Activated naive CD8-positive, alpha-beta T cell treated with anti-CD3 and anti-CD28 coated beads for 36 hours (primary cell): ENCODE measurements around the gene P2RY12. TPM values are rescaled to one million over a fixed set of nuclear protein-coding genes. Genes with fewer than 3 reads are reported as not detected.

Experiments
- DNase-seq: peaks from one replicate; pipeline ENCODE4 v3.0.0; 2021
- H3K27ac Mint-ChIP-seq: one replicate; pipeline ENCODE4 v1.8.0; 2022; ENCODE audit warnings: mild to moderate bottlenecking, moderate library complexity, mixed read lengths
- H3K27me3 Mint-ChIP-seq: one replicate; pipeline ENCODE4 v1.8.0; 2022; ENCODE audit warnings: mild to moderate bottlenecking, mixed read lengths
- H3K36me3 Mint-ChIP-seq: one replicate; pipeline ENCODE4 v1.8.0; 2021; ENCODE audit warnings: mild to moderate bottlenecking, mixed read lengths
- H3K4me1 Mint-ChIP-seq: one replicate; pipeline ENCODE4 v1.8.0; 2021; ENCODE audit warnings: mixed read lengths
- H3K4me3 Mint-ChIP-seq: one replicate; pipeline ENCODE4 v1.8.0; 2022; ENCODE audit warnings: mild to moderate bottlenecking, moderate library complexity, mixed read lengths
- H3K9me3 Mint-ChIP-seq: one replicate; pipeline ENCODE4 v1.8.0; 2022; ENCODE audit warnings: mixed read lengths
- total RNA-seq, 2 experiments: library from RNA; stranded (reverse); gene quantifications; one replicate each; pipeline ENCODE4 v1.2.3, GENCODE V29; 2021

P2RY12 gene
- total RNA-seq, 2 experiments from 2014 or later: not detected

DNA sequence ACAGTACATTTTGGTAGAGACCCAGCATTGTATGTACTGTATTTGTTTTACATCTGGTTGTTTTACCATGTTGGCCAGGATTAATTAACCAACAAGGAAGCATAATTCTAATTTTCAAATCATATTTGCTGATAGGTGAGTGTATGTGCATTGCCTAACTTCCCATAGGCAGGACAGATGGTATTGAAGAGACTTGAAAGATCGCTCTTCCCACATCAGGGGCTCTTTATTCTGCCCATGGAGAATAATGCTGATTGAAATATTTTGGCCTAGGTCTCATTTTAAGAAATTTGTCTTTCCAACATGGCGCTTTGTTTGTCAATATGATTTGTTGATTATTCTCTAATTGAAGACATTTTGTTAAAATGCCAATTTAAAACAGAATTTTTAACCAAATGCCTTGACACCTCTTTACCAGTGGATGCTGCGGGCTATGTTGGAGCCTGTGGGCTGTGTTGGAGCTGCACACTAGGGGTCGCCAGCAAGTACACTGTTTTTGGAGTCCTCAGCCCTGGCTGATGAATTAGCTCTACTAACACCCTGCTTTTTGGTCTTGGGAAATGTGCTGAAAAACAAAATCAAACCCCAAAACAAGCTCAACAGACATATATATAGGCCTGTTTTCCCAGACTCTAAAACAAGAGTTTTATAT, 5.3 kb downstream of the P2RY12 start:
- peak; percentile 3 for DNase-seq
- Mint-ChIP-seq H3K27me3 (no peaks in the 10 kb centered on the region), H3K27ac (no peak overlapping the region), H3K4me1 (no peaks in the 10 kb centered on the region), H3K36me3 (no peaks in the 10 kb centered on the region), H3K4me3 (no peak overlapping the region), H3K9me3 (no peaks in the 10 kb centered on the region)

DNA sequence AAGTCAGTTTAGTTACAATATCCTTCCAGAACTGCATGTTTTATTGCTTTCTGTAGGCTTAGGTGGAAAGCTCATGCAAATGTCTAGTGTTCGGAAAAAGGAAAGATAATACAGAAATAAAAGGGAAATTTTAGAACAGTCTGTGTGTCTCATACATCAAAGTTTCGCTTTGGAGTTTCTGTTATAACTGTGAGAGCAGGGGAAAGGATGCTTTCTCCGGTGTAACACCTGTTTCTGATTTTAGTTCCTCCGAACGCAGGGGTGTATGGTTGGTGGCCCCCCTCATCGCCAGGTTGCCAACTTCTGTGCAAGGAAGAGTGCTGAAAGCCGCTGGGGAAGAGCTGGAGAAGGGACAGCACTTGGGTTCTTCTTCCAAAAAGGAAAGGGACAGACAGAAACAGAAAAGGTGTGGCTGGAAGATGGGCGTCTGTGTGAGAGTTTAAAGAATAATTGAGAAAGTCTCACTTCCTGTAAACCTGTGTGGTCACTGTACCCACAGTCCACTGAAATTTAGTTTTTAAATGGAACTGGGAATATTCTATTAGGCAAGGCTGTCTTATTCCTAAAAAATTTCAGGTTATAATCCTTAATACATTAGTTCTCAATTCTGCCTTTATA, 6.7 kb downstream of the P2RY12 start:
- no peaks in the 10 kb centered on the region for H3K4me1 Mint-ChIP-seq
- no peaks in the 10 kb centered on the region for H3K27me3 Mint-ChIP-seq
- DNase-seq: no peak
- no peak overlapping the region for H3K4me3 Mint-ChIP-seq
- no peaks in the 10 kb centered on the region for H3K36me3 Mint-ChIP-seq
- H3K27ac Mint-ChIP-seq: no peak overlapping the region
- no peaks in the 10 kb centered on the region for H3K9me3 Mint-ChIP-seq

DNA sequence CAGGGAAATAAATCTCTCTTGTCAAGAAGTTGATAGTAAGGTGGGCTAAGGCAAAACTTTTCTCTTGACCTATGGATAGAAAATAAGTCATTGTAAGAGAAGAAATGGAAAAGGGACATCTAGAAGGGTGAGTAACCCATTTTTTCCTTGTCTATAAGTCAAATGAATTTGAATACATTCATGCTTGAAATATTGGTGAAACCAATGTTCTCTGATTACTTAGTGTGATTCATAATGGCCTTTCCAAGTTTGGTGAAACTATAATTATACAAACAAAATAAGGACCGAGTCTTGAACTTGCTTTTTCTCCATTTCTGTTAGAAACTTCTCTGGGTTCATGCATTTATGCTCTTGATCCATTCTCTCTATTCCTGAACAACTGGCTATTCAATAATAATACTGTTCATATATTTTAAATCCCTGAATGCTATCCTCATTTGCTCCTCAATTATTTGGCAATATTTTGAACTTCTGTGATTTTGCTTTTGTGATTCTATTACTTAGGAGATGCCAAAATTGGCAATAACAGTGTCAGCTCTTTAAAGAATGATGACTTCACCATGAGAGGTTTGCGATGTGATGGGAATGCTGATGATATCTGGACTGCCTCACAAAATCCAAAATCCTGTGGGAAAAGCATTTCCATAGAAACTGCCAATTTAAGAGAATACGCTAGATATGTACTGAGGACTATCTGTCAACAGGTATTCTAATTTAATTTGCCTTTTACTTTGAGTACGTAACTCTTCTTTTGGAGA, 12.3 kb downstream of the P2RY12 start:
- Mint-ChIP-seq H3K4me1 (no peaks in the 10 kb centered on the region), H3K9me3 (no peaks in the 10 kb centered on the region), H3K27me3 (no peaks in the 10 kb centered on the region), H3K4me3 (no peak overlapping the region), H3K36me3 (no peaks in the 10 kb centered on the region), H3K27ac (no peak overlapping the region)
- DNase-seq: no peak

DNA sequence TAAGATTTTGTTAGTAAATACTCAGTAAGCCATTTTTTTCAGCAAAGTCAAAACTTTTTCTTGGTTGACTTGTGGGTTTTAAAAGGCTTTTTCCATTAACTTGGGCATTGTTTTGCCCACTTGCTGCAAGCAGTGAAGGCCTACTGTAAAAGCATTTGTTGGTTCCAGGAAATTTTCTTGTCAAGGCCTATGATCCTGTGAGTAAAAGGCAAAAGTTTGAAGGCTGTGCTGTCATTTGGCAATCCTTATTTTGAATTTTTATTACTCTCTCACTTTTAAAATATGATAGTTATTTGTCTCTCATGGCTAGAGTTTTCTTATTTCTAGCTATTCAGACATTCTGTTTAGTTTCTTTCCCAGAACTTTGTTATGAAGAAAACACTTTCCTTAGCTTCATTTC, 13.0 kb downstream of the P2RY12 start:
- Mint-ChIP-seq H3K36me3 (no peaks in the 10 kb centered on the region), H3K9me3 (no peaks in the 10 kb centered on the region), H3K4me1 (no peaks in the 10 kb centered on the region), H3K27ac (no peak overlapping the region), H3K4me3 (no peak overlapping the region), H3K27me3 (no peaks in the 10 kb centered on the region)
- no peak for DNase-seq

DNA sequence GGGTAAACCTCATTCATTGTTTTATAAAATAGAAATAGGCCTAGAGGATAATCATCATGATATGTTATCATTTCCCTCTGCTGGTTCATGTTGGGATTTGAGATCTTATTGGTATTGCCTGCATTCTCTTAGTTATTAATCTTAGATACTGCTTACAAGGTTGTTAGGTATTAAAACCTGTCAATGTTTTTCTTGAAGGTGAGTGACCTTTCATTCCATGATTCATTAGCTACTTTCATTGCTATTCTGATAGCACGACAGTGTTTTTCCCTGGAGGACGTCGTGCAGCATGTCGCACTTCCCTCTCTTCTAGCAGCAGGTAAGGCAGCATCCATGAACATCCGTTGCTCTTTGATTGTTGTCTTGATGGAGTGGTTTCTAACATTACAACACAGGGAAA, 17.1 kb downstream of the P2RY12 start:
- no peak overlapping the region for H3K27ac Mint-ChIP-seq
- no peaks in the 10 kb centered on the region for H3K4me1 Mint-ChIP-seq
- H3K9me3 Mint-ChIP-seq: no peaks in the 10 kb centered on the region
- no peaks in the 10 kb centered on the region for H3K27me3 Mint-ChIP-seq
- no peaks in the 10 kb centered on the region for H3K36me3 Mint-ChIP-seq
- no peak for DNase-seq
- H3K4me3 Mint-ChIP-seq: no peak overlapping the region

DNA sequence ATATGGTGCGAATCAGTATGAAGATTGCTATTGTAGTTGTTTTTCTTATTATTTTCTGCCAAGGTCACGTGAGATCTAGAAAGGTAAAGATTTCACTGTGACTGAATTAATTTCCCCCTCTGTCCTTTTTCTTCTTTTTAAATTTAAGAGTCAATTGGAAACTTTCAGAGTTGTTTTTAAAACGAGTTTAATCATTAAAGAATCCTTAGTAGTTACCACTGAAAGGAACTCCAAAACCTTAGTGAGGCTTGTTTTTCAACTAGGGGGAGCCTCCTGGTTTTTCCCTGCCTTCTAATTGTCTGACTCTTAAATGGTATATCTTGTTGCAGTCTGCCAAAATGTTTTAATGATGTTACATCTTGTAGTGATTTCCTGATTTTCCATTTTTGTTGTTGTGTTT, 17.6 kb downstream of the P2RY12 start:
- Mint-ChIP-seq H3K9me3 (no peaks in the 10 kb centered on the region), H3K27me3 (no peaks in the 10 kb centered on the region), H3K36me3 (no peaks in the 10 kb centered on the region), H3K27ac (no peak overlapping the region), H3K4me1 (no peaks in the 10 kb centered on the region), H3K4me3 (no peak overlapping the region)
- DNase-seq: no peak

DNA sequence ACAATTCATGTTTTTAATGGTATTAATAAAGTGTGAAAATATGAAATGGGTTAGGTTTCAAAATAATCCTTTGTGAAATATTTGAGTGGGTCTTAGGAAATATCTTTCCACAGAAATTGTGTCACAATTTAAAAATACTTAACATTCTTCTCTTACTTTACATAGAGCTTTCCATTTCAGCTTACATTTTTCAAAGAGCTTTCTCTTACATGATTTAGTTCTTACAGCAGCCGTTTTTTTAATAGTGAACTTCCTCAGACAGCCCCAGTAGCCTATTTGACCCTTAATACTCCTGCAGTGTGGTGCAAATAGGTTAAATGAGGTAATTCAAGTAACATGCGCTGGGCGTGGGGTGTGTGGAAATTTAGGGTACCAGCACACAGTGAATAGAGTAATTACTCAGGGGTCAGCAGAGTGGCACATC, 21.8 kb downstream of the P2RY12 start:
- Mint-ChIP-seq H3K4me1 (no peaks in the 10 kb centered on the region), H3K4me3 (no peak overlapping the region), H3K36me3 (no peaks in the 10 kb centered on the region), H3K27me3 (no peaks in the 10 kb centered on the region), H3K27ac (no peak overlapping the region), H3K9me3 (no peaks in the 10 kb centered on the region)
- no peak for DNase-seq

DNA sequence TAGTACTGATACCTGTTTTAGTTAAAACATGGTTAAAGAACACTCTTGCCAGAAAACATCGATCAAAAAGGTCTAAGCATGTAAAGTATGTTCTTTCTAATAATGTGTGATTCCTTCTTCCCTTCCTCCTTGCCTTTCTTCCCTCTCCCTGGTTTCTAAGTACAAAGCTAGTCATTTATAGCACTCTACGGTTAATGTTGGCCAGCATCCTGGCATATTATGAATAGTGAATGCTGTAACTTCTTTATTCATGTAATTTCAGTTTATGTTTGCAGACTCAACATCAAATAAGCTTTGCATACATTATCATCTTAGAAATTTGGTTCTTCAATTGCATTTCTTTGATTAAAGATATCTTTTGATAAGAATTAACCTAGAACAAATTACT, 27.1 kb downstream of the P2RY12 start:
- Mint-ChIP-seq H3K27ac (no peak overlapping the region), H3K27me3 (no peaks in the 10 kb centered on the region), H3K4me1 (no peaks in the 10 kb centered on the region), H3K9me3 (no peaks in the 10 kb centered on the region), H3K4me3 (no peak overlapping the region), H3K36me3 (no peaks in the 10 kb centered on the region)
- DNase-seq: no peak

DNA sequence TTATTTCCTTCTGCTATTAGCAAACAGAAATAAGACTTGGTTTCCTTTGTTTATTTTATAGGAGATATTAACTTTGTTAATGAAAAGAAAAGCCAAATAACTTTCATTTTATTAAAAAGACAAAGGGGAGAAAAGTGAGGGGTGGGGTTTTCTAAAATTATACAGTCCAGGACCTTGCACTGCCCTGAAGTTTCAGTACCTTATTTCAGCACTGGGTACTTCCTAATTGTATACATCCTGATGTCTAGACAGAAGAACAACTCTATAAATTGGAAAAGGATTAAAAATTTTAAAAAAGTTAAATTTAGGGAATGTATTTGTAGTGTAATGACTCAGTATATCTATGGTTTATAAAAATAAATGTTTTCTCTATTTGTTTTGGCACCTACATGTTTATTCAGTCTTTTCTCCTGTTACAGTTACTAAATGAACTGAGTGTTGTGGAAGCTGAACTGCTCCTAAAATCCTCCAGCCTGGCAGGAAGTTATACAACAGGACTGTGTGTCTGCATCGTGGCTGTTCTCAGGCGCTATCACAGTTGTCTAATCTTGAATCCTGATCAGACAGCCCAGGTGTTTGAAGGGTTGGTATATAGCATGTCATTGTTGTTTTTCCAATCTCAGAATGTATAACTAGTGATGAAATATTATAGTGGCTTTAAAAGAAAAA, 27.6 kb downstream of the P2RY12 start:
- H3K4me1 Mint-ChIP-seq: peaks cover 3% of the 10 kb centered on the region
- H3K27me3 Mint-ChIP-seq: peaks cover 3% of the 10 kb centered on the region
- no peaks in the 10 kb centered on the region for H3K9me3 Mint-ChIP-seq
- DNase-seq: no peak
- no peaks in the 10 kb centered on the region for H3K36me3 Mint-ChIP-seq
- no peak overlapping the region for H3K27ac Mint-ChIP-seq
- H3K4me3 Mint-ChIP-seq: no peak overlapping the region

DNA sequence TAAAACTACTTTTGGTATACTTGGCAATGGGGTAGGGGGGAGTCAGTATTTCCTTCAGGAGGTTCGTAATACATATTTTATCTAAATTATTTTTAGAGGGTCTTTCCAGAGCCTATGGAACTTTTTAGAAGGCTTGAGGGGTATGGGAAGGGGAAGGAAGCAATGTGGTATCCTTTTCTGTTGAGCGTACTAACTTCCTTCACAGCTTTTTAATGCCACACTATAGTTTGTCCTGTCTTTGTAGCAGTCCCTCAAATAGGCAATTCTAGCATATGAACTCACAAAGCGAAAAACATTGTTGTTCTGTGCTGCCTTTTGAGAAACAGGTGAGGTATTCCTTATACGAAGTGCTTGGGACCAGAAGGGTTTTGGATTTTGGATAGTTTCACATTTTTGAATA, 32.9 kb downstream of the P2RY12 start:
- H3K27ac Mint-ChIP-seq: no peak overlapping the region
- peaks cover 16% of the 10 kb centered on the region for H3K27me3 Mint-ChIP-seq
- no peak overlapping the region for H3K4me3 Mint-ChIP-seq
- no peaks in the 10 kb centered on the region for H3K9me3 Mint-ChIP-seq
- H3K36me3 Mint-ChIP-seq: no peaks in the 10 kb centered on the region
- no peak for DNase-seq
- peaks cover 6% of the 10 kb centered on the region for H3K4me1 Mint-ChIP-seq

DNA sequence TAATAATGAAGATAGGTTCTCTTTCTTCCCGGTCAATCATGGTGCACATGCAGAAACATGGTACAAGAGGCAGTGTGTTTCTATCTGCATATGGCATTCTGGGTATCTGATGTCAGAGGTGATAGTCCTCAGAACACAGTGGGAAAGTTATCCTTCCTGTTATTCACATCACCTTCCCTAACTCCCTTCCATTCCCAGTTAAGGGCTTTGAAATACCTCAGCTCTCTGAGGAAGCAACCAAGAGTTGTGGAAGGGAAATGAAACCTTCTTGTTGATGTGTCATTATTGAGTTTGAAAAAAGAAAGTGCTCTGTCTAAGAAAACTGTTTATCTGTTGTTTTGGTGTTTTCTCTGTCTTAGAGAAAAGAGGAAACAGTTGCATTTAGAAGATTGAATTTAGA, 33.3 kb downstream of the P2RY12 start:
- H3K4me1 Mint-ChIP-seq: peaks cover 6% of the 10 kb centered on the region
- no peak overlapping the region for H3K27ac Mint-ChIP-seq
- DNase-seq: no peak
- no peaks in the 10 kb centered on the region for H3K9me3 Mint-ChIP-seq
- H3K27me3 Mint-ChIP-seq: peaks cover 18% of the 10 kb centered on the region
- H3K36me3 Mint-ChIP-seq: no peaks in the 10 kb centered on the region
- H3K4me3 Mint-ChIP-seq: no peak overlapping the region

DNA sequence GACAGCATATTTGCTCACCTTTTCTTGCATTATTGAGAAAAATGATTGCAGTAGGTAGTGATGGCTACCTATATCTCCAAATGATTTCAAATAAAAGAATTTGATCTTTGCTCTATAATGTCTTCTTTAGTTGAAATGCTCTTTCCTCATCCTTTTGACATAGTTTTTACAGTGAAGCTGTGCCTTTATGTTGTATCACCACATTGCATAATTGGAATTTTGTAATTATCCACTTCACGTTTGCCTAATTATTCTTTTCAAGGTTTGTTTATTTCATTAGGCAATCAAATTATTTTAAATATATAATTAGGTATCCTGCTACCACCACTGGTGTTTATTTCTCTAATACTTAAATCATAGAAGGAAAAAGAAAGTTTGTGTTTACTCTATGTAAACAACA, 33.9 kb downstream of the P2RY12 start:
- H3K4me1 Mint-ChIP-seq: peaks cover 9% of the 10 kb centered on the region
- H3K27me3 Mint-ChIP-seq: peaks cover 23% of the 10 kb centered on the region
- H3K27ac Mint-ChIP-seq: no peak overlapping the region
- no peak overlapping the region for H3K4me3 Mint-ChIP-seq
- no peaks in the 10 kb centered on the region for H3K36me3 Mint-ChIP-seq
- no peak for DNase-seq
- no peaks in the 10 kb centered on the region for H3K9me3 Mint-ChIP-seq

DNA sequence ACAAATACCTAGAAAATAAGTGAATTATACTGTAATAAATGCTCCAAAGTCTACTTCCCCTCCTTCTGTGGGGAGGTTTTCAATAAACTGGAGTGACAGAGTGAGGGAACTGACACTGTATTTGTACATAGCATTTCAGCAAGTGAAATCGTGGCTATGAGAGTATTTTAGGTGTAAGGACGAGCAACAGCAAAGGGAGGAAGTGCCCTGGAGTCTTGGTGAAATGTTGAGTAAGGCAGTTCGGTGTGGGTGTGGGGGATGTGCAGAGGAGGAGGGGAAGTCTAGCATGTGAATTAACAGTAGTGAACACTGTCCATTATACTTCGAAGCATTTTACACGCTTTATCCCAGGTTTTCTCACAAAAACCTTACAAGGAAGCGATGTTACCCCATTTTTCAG, 37.1 kb downstream of the P2RY12 start:
- no peak for DNase-seq
- Mint-ChIP-seq H3K27me3 (peaks cover 35% of the 10 kb centered on the region), H3K27ac (no peak overlapping the region), H3K4me1 (peaks cover 9% of the 10 kb centered on the region), H3K36me3 (no peaks in the 10 kb centered on the region), H3K4me3 (no peak overlapping the region), H3K9me3 (no peaks in the 10 kb centered on the region)

DNA sequence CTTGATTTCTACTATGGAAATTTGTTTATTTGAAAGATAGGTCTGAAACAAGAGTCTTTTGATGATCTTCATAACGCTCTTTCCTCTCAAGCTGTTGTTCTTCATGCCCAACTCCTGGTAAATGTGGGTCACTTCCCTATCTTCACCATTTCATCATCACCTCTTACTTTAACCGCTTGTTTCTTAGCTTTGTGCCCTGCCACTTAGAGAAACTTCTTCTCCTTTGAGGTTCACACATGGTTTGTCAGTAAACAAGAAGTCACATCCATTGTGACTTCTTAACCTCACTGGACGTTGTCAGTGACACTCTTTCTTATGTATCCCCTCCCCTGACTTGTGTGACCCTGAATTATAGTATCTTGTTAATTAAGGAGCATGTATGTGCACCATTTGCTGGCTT, 38.3 kb downstream of the P2RY12 start:
- DNase-seq: no peak
- Mint-ChIP-seq H3K27me3 (peaks cover 30% of the 10 kb centered on the region), H3K27ac (no peak overlapping the region), H3K36me3 (no peaks in the 10 kb centered on the region), H3K9me3 (no peaks in the 10 kb centered on the region), H3K4me1 (peaks cover 4% of the 10 kb centered on the region), H3K4me3 (no peak overlapping the region)

DNA sequence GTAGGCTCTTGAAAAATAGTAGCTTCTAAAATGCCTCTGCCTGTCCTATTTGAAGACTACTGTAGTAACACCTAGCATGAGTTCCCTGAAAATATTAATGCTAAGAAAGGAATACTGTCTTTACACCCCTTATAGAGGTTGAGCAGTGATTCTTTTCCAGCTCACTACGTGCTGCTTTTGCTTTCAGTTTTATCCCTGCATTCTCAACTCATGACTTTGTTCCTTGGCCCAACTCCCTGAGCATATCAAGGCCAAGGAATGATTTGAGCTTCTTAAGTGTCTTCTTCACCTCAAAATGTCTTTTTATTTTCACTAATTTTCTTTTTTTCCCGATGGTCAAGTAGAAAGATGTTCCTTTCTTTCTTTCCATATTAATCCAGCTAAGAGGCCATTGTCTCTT, 38.7 kb downstream of the P2RY12 start:
- Mint-ChIP-seq H3K27ac (no peak overlapping the region), H3K4me3 (no peak overlapping the region), H3K36me3 (no peaks in the 10 kb centered on the region), H3K4me1 (peaks cover 4% of the 10 kb centered on the region), H3K27me3 (peaks cover 30% of the 10 kb centered on the region), H3K9me3 (no peaks in the 10 kb centered on the region)
- DNase-seq: no peak
